Liver (tissue), 3 donors: ENCODE data around the gene MID1.

Source experiments
- ATF3 ChIP-seq: IDR thresholded peaks from 2 replicates; pipeline ENCODE4 v1.6.1; 2016; ENCODE audit warnings: antibody characterized with exemption
- CTCF ChIP-seq: fragments of 150-350 bp; IDR thresholded peaks from 2 replicates; pipeline ENCODE4 v1.5.1; 2017; ENCODE audit warnings: improper control_type of control experiment, low read depth, low read length; ENCODE audit not compliant: missing input control
- EGR1 ChIP-seq, 2 donors: IDR thresholded peaks; 2 replicates each; pipeline ENCODE4 v1.6.1; 2016 to 2018; ENCODE audit warnings: antibody characterized with exemption in 2 of 2, low read depth in 2 of 2
- FOXA1 ChIP-seq: IDR thresholded peaks from 2 replicates; pipeline ENCODE4 v1.6.1; 2016; ENCODE audit warnings: antibody characterized with exemption
- FOXA2 ChIP-seq: IDR thresholded peaks from 2 replicates; pipeline ENCODE4 v1.6.1; 2016; ENCODE audit warnings: antibody characterized with exemption
- GABPA ChIP-seq, 2 donors: IDR thresholded peaks in 1 of 2; conservative IDR thresholded peaks in 1 of 2; 2 replicates each; pipeline ENCODE4 v1.6.1; 2016; ENCODE audit warnings: antibody characterized with exemption in 2 of 2, mild to moderate bottlenecking in 1 of 2, moderate library complexity in 1 of 2
- HNF4G ChIP-seq: IDR thresholded peaks from 2 replicates; pipeline ENCODE4 v1.6.1; 2016; ENCODE audit warnings: antibody characterized with exemption
- JUND ChIP-seq, 2 donors: IDR thresholded peaks; 2 replicates each; pipeline ENCODE4 v1.6.1; 2016; ENCODE audit warnings: antibody characterized with exemption in 2 of 2
- MAX ChIP-seq: IDR thresholded peaks from 2 replicates; pipeline ENCODE4 v1.6.1; 2016; ENCODE audit warnings: antibody characterized with exemption
- RAD21 ChIP-seq, 2 donors: IDR thresholded peaks; 2 replicates each; pipeline ENCODE4 v1.6.1; 2016; ENCODE audit warnings: antibody characterized with exemption in 2 of 2, mild to moderate bottlenecking in 2 of 2
- REST ChIP-seq: IDR thresholded peaks from 2 replicates; pipeline ENCODE4 v1.6.1; 2016; ENCODE audit warnings: antibody characterized with exemption, mild to moderate bottlenecking
- SP1 ChIP-seq: IDR thresholded peaks from 2 replicates; pipeline ENCODE4 v1.6.1; 2018; ENCODE audit warnings: antibody characterized with exemption, mild to moderate bottlenecking
- TAF1 ChIP-seq: conservative IDR thresholded peaks from 2 replicates; pipeline ENCODE4 v1.6.1; 2016; ENCODE audit warnings: antibody characterized with exemption, mild to moderate bottlenecking
- YY1 ChIP-seq: IDR thresholded peaks from 2 replicates; pipeline ENCODE4 v1.6.1; 2016; ENCODE audit warnings: antibody characterized with exemption, mild to moderate bottlenecking
- donor health status: healthy.
- donor health status: healthy.

- TF ChIP-seq YY1 (no peak), CTCF (no peak), RAD21 (IDR thresholded peaks at IDR 0.05) (no peak), SP1 (no peak), MAX (no peak), EGR1 (IDR thresholded peaks at IDR 0.05; ENCODE audit: low read depth in 2 of 2) (no peak), ATF3 (no peak), TAF1 (no peak), REST (no peak), GABPA (IDR thresholded peaks at IDR 0.05 in 1 of 2, conservative IDR thresholded peaks at IDR 0.05 in 1 of 2) (no peak), FOXA1 (no peak), FOXA2 (no peak), JUND (IDR thresholded peaks at IDR 0.05) (no peak), HNF4G (no peak)
These were observed 37.4 kb downstream of the MID1 start for GRCh38 chrX:10582945-10583344.
